Upper lobe of left lung (tissue), 6 donors: ENCODE data around the gene ARAP2. TPM values are rescaled to one million over a fixed set of nuclear protein-coding genes. Genes with fewer than 3 reads are reported as not detected.

Experiments
- ATAC-seq, 2 donors: fragments of 200-7000 bp; cut with Tn5 transposase; one replicate each; pipeline ENCODE4 v1.9.1; 2022; ENCODE audit warnings: mild to moderate bottlenecking in 2 of 2, moderate library complexity in 2 of 2; ENCODE audit not compliant: low FRiP score in 2 of 2
- DNase-seq, 2 donors: peaks; one replicate each; pipeline ENCODE4 v3.0.0-alpha.2; 2019 to 2020
- H3K27ac ChIP-seq, 4 donors: fragments of 200-600 bp; sonication (generic); one replicate each; pipeline ENCODE4 v1.5.1; 2016 to 2019
- H3K27me3 ChIP-seq, 4 donors: fragments of 200-600 bp; sonication (generic); one replicate each; pipeline ENCODE4 v1.5.1; 2017 to 2019
- H3K36me3 ChIP-seq, 4 donors: fragments of 200-600 bp; sonication (generic); one replicate each; pipeline ENCODE4 v1.5.1; 2016 to 2019
- H3K4me1 ChIP-seq, 4 donors: fragments of 200-600 bp; sonication (generic); one replicate each; pipeline ENCODE4 v1.5.1; 2018 to 2019
- H3K4me3 ChIP-seq, 4 donors: fragments of 200-600 bp; sonication (generic); one replicate each; pipeline ENCODE4 v1.5.1; 2017 to 2019; ENCODE audit warnings: mild to moderate bottlenecking in 2 of 4, moderate library complexity in 1 of 4
- H3K9me3 ChIP-seq, 4 donors: fragments of 200-600 bp; sonication (generic); one replicate each; pipeline ENCODE4 v1.5.1; 2018 to 2019
- CTCF ChIP-seq, 6 experiments: fragments of 450-650 bp in 4 of 6; fragments of 200-600 bp in 2 of 6; sonication (generic) in 2 of 6; IDR thresholded peaks; one replicate each; pipeline ENCODE4 v1.5.1; 2016 to 2019; ENCODE audit warnings: antibody characterized with exemption in 6 of 6
- EP300 ChIP-seq, 4 donors: sonication (generic); formaldehyde crosslinking; IDR thresholded peaks; one replicate each; pipeline ENCODE4 v1.5.1; 2017; ENCODE audit warnings: antibody characterized with exemption in 4 of 4, control low read depth in 2 of 4
- POLR2A ChIP-seq, 4 donors: fragments of 450-650 bp; IDR thresholded peaks; one replicate each; pipeline ENCODE4 v1.5.1; 2016 to 2017; ENCODE audit warnings: antibody characterized with exemption in 4 of 4, mild to moderate bottlenecking in 2 of 4
- POLR2AphosphoS5 ChIP-seq, 2 donors: sonication (generic); formaldehyde crosslinking; IDR thresholded peaks; one replicate each; pipeline ENCODE4 v1.5.1; 2017; ENCODE audit warnings: antibody characterized with exemption in 2 of 2
- WGBS, 2 donors: methylation state at CpG; one replicate each; pipeline ENCODE4 v1.1.5; 2017 to 2018; 5-methylcytosine and 5-hydroxymethylcytosine counted together
- total RNA-seq, 6 donors: library from RNA; depleted of rRNA in 4 of 6; stranded (reverse); fragments of >200 nt in 4 of 6; gene quantifications; one replicate each; pipeline versions ENCODE4 v1.1.0 to v1.2.1, GENCODE V29; 2016 to 2021
- donor health status: DM: no; HTN: no; CAD: no; lungs with moderate emphysema.
- donor health status: DM: no; HTN: yes; CAD: no; lungs with severe emphysema.

Gene ARAP2
- total RNA-seq, 6 donors from 2014 or later = 35.6 to 270 (median 95.2) TPM

GRCh38 chr4:36274158-36274557 is 29.8 kb upstream of the ARAP2 start:
- TF ChIP-seq CTCF (IDR thresholded peaks at IDR 0.05) (no peak), POLR2A (IDR thresholded peaks at IDR 0.05) (no peak), EP300 (IDR thresholded peaks at IDR 0.05) (no peak), POLR2AphosphoS5 (IDR thresholded peaks at IDR 0.05) (no peak)
- WGBS, 2 donors = 70 to 83% methylated on average over 4 of the region's 4 CpGs

GRCh38 chr4:36273276-36273675 is 29.0 kb upstream of the ARAP2 start:
- no peak for TF ChIP-seq CTCF (IDR thresholded peaks at IDR 0.05)
- TF ChIP-seq POLR2AphosphoS5 (IDR thresholded peaks at IDR 0.05) = no peak
- TF ChIP-seq EP300 (IDR thresholded peaks at IDR 0.05) = no peak
- TF ChIP-seq POLR2A (IDR thresholded peaks at IDR 0.05) = no peak
- no peaks in the 10 kb centered on the region for H3K36me3 ChIP-seq
- no peaks in the 10 kb centered on the region for H3K9me3 ChIP-seq
- ATAC-seq = no peak
- no peak overlapping the region for H3K27ac ChIP-seq
- H3K27me3 ChIP-seq = no peaks in the 10 kb centered on the region
- no peak overlapping the region for H3K4me3 ChIP-seq
- WGBS, 2 donors = 84 to 91% methylated on average over 4 of the region's 4 CpGs
- H3K4me1 ChIP-seq = no peaks in the 10 kb centered on the region
- no peak for DNase-seq

More at GRCh38 chr4:36274158-36274557, 29.8 kb upstream of the ARAP2 start:
- Histone ChIP-seq H3K4me1 (no peaks in the 10 kb centered on the region), H3K36me3 (no peaks in the 10 kb centered on the region), H3K4me3 (no peak overlapping the region), H3K9me3 (no peaks in the 10 kb centered on the region), H3K27me3 (no peaks in the 10 kb centered on the region), H3K27ac (no peak overlapping the region)
- ATAC-seq (peak in 1 of 2 donors; percentile 40), DNase-seq (no peak)

DNA sequence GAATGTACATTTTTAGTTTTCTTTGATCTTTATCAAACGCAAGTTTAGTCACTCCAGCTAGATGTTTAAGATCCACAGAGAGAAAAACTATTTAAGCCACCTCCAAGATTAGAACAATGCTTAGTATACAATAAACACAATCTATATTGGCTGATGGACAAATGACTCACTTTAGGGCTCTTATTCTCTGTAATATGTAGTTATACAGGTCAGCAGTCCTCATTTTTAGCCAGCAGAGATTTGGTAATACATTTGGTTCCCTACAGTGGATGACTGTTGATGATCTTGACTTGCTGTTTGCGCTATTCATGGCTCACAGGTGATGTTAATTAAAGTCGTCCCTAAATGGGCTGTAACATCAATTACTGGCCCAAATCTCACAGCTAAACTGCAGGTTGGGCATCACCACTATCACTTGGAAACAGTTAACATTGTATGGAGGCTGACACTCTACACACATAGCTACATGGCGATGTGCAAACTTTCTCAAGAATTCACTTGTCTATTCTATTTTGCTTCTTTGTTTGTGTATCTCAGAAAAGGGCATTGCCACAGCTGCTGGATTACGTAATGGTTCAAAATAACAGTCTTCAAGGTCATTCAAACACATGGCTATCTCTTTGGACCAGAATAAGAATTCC is 25.3 kb upstream of the ARAP2 start:
- no peak overlapping the region for H3K4me3 ChIP-seq
- H3K36me3 ChIP-seq = no peaks in the 10 kb centered on the region
- no peaks in the 10 kb centered on the region for H3K9me3 ChIP-seq
- H3K27ac ChIP-seq = no peak overlapping the region
- no peak for TF ChIP-seq POLR2AphosphoS5 (IDR thresholded peaks at IDR 0.05)
- TF ChIP-seq POLR2A (IDR thresholded peaks at IDR 0.05) = no peak
- TF ChIP-seq EP300 (IDR thresholded peaks at IDR 0.05) = no peak
- no peak for TF ChIP-seq CTCF (IDR thresholded peaks at IDR 0.05)
- DNase-seq (no peak), ATAC-seq (no peak)
- no peaks in the 10 kb centered on the region for H3K4me1 ChIP-seq
- H3K27me3 ChIP-seq = no peaks in the 10 kb centered on the region
- 75% methylated on average over 5 of the region's 5 CpGs for WGBS, 2 donors

DNA sequence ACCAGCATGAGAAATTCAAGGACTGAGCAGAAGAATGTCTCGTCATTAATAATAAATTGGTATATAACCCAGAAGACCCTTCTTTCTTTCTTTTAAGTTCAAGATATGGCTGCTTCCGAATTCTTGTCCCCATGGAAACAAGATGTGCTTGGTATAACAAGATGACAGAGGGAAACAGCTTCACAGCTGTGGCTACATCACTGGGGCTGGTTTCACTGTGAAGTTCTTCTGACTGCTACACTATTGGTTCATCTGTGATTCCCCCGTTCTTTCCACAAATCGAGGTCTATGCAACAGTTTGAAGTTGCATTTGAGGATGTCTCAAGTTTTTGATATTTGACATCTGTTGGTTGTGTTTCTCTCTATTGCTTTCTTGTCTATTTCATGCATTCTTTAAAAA is 24.8 kb upstream of the ARAP2 start:
- H3K4me3 ChIP-seq = no peak overlapping the region
- 83 to 86% methylated on average over 4 of the region's 4 CpGs for WGBS, 2 donors
- ATAC-seq (peak in 1 of 2 donors; percentile 46), DNase-seq (no peak)
- no peaks in the 10 kb centered on the region for H3K27me3 ChIP-seq
- no peaks in the 10 kb centered on the region for H3K9me3 ChIP-seq
- H3K27ac ChIP-seq = no peak overlapping the region
- no peaks in the 10 kb centered on the region for H3K4me1 ChIP-seq
- H3K36me3 ChIP-seq = no peaks in the 10 kb centered on the region
- TF ChIP-seq EP300 (IDR thresholded peaks at IDR 0.05) (no peak), CTCF (IDR thresholded peaks at IDR 0.05) (no peak), POLR2A (IDR thresholded peaks at IDR 0.05) (no peak), POLR2AphosphoS5 (IDR thresholded peaks at IDR 0.05) (no peak)
